K562 (cell line): ENCODE measurements around the gene MPST.

ENCODE experiments used
- HDGF ChIP-seq: fragments of 450-650 bp; IDR thresholded peaks from 2 replicates; pipeline ENCODE4 v1.6.1; 2016
- MAFF ChIP-seq: IDR thresholded peaks from 2 replicates; pipeline ENCODE4 v1.6.1; 2012; ENCODE audit warnings: low read length, improper control_type of control experiment
- SREBF2 ChIP-seq: sonication (generic); formaldehyde crosslinking; IDR thresholded peaks from 2 replicates; pipeline ENCODE4 v1.4.0; 2020; ENCODE audit warnings: mild to moderate bottlenecking, missing genetic modification reagents
- ZNF239 ChIP-seq: fragments of 250-450 bp; sonication (Bioruptor Pico); IDR thresholded peaks from 2 replicates; pipeline ENCODE4 v1.4.0; 2020; ENCODE audit warnings: mild to moderate bottlenecking
- ZNF274 ChIP-seq: IDR thresholded peaks from 2 replicates; pipeline ENCODE4 v1.6.1; 2011; ENCODE audit warnings: low read depth, mild to moderate bottlenecking, low read length, moderate library complexity, borderline replicate concordance
- TF ChIP-seq, protein P1 (sequence below): fragments of 250-450 bp; sonication (Bioruptor Pico); IDR thresholded peaks from 2 replicates; pipeline ENCODE4 v1.5.0; 2021; ENCODE audit warnings: mild to moderate bottlenecking, borderline replicate concordance

DNA sequence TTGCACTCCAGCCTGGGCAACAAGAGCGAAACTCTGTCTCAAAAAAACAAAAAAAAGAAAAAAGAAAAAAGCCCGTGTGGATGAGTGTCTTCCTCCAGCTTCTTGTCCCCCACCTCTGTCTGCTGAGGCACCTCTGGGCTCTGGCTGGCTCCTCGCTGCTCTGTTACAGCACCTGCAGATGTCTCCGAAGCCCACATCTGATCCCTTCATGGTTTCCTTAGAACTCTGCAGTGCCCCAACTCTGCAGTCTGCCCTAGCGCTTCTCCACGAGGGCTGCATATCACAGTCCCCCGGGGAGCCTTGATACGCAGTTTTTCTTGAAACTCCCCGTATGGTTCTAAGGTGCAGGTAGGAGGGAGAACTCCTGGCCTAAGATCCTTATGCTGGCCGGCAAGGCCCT is 47.9 kb downstream of the MPST start:
- TF ChIP-seq SREBF2 (no peak), HDGF (no peak), ZNF274 (no peak), MAFF (no peak), ZNF239 (CRISPR knock-in tag) (no peak)
- TF ChIP-seq, protein P1, sequence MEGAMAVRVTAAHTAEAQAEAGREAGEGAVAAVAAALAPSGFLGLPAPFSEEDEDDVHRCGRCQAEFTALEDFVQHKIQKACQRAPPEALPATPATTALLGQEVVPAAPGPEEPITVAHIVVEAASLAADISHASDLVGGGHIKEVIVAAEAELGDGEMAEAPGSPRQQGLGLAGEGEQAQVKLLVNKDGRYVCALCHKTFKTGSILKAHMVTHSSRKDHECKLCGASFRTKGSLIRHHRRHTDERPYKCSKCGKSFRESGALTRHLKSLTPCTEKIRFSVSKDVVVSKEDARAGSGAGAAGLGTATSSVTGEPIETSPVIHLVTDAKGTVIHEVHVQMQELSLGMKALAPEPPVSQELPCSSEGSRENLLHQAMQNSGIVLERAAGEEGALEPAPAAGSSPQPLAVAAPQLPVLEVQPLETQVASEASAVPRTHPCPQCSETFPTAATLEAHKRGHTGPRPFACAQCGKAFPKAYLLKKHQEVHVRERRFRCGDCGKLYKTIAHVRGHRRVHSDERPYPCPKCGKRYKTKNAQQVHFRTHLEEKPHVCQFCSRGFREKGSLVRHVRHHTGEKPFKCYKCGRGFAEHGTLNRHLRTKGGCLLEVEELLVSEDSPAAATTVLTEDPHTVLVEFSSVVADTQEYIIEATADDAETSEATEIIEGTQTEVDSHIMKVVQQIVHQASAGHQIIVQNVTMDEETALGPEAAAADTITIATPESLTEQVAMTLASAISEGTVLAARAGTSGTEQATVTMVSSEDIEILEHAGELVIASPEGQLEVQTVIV, result no peak
